Raji (cell line): ENCODE measurements around the gene IL1RAPL1.

Experiments used
- POLR2A ChIP-seq: IDR thresholded peaks from 2 replicates; pipeline ENCODE4 v1.6.1; 2011; ENCODE audit warnings: low read depth, low read length, control low read depth; ENCODE audit not compliant: insufficient read depth

Gene IL1RAPL1

DNA sequence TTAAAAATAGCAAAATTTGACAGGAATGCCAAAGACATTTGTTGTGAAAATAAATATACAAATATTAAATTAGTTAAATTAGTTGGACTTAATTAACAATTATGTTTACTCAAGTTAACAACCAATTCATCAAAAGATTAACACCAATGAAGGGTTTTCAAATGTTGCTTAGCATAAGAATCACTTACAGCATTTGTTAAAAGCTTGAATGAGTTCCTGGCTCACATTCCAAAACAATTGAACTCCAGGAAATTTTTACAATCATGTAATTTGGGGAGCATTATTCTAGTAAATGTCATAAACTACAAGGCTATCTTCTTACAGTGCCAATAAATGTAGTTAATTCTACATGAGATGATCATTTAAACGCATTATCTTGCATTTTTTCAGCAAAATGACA lies 1378.4 kb downstream of the IL1RAPL1 start:
- no peak for TF ChIP-seq POLR2A

DNA sequence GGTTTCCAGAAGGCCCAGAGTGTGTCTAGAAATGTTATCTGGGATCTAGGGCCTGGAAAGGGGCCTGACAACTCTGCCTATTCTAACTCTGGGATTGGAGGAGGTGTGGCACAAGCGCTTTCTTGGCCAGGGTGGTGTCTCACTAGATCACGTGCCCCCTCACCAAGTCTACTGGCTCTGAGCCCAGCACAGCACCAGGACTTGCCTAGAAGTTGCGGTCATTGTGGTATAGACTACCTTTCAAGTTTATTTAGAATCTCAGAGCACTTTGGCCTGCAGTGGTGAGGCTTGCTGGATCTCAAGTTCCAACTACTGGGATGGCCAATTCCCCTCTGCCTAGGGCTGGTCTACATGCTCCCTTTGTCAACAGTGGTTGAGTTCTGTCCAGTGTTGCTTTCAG lies 1404.8 kb downstream of the IL1RAPL1 start:
- no peak for TF ChIP-seq POLR2A

DNA sequence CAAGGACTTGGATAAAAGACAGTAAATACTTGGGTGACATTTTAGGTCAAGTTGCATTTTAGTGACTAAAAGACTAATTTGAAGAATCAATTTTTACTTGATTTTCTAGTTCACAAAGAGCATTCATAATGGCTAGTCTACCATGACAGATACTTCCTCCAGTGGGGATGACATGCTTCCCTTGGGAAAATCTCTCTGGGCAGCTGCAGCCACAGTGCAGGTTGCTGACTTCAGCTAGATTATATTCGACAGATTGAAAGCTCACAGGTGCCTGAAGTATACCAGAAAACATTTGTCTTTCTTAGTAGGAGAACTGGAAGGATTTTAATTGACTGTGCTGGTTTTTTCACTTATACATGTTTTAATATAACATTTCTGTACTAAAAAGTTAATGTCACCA lies 1418.6 kb downstream of the IL1RAPL1 start:
- no peak for TF ChIP-seq POLR2A
